Esophagus squamous epithelium (tissue), 5 donors: ENCODE measurements around the gene CFAP70. TPM values are rescaled to one million over a fixed set of nuclear protein-coding genes. Genes with fewer than 3 reads are reported as not detected.
A peak's percentile ranks its signal among the peaks of the same experiment; 100 is the strongest.

ENCODE experiments used
- DNase-seq: peaks from one replicate; lab custom pipeline; 2025; lab: John Stamatoyannopoulos, UW
- H3K27ac ChIP-seq, 4 donors: fragments of 200-600 bp; sonication (generic); one replicate each; pipeline ENCODE4 v1.5.1; 2016 to 2019; ENCODE audit warnings: mild to moderate bottlenecking in 1 of 4
- H3K27me3 ChIP-seq, 4 donors: fragments of 200-600 bp; sonication (generic); 1 replicate in 3 of 4; 2 replicates in 1 of 4; pipeline versions ENCODE4 v1.5.1 to v1.6.0; 2017 to 2021; ENCODE audit warnings: antibody characterized with exemption in 1 of 4
- H3K36me3 ChIP-seq, 3 donors: fragments of 200-600 bp; sonication (generic); one replicate each; pipeline ENCODE4 v1.5.1; 2016 to 2019
- H3K4me1 ChIP-seq, 3 donors: fragments of 200-600 bp; sonication (generic); one replicate each; pipeline ENCODE4 v1.5.1; 2017 to 2019
- H3K4me3 ChIP-seq, 4 donors: fragments of 200-600 bp; sonication (generic); 1 replicate in 3 of 4; 2 replicates in 1 of 4; pipeline ENCODE4 v1.5.1; 2016 to 2019; ENCODE audit warnings: mild to moderate bottlenecking in 2 of 4, moderate library complexity in 1 of 4
- H3K9me3 ChIP-seq, 3 donors: fragments of 200-600 bp; sonication (generic); one replicate each; pipeline ENCODE4 v1.5.1; 2016 to 2019
- POLR2A ChIP-seq, 4 donors: fragments of 450-650 bp; IDR thresholded peaks; one replicate each; pipeline ENCODE4 v1.6.1; 2017; ENCODE audit warnings: antibody characterized with exemption in 4 of 4, mild to moderate bottlenecking in 4 of 4, moderate library complexity in 3 of 4
- WGBS, 2 donors: methylation state at CpG; one replicate each; pipeline ENCODE4 v1.1.5; 2018; 5-methylcytosine and 5-hydroxymethylcytosine counted together
- intact Hi-C: fragments of 100-400 bp; cut with DNase I; formaldehyde crosslinking; loops from one replicate; pipeline ENCODE4 v1.15.0; 2022
- total RNA-seq, 4 donors: library from RNA; depleted of rRNA; stranded (reverse); fragments of >200 nt; gene quantifications; one replicate each; pipeline ENCODE4 v1.1.0, GENCODE V29; 2016
- TF ChIP-seq, protein P1 (sequence below), 6 experiments: fragments of 450-650 bp in 4 of 6; fragments of 200-600 bp in 2 of 6; sonication (generic) in 2 of 6; IDR thresholded peaks; one replicate each; pipeline ENCODE4 v1.5.1; 2016 to 2019; ENCODE audit warnings: antibody characterized with exemption in 6 of 6, mild to moderate bottlenecking in 4 of 6, moderate library complexity in 4 of 6
- donor health status: DM: yes; HTN: yes; CAD: no.

CFAP70 gene
- total RNA-seq, 4 donors from 2014 or later, result 0.22 to 2.5 (median 0.66) TPM

DNA sequence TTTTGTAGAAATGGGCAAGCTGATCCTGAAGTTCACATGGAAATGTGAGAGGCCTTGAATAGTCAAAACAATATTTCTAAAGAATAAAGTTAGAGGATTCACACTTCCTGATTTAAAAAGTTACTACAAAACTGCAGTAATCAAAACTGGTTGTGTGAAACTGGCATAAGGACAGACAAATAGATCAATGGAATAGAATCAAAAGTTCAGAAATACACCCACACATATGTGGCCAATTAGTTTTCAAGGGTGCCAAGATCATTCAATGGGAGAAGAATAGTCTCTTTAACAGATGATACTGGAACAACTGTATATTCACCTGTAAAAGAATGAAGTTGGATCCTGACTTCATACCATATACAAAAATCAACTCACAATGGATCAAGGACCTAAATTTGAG lies 139.3 kb downstream of the CFAP70 start:
- Histone ChIP-seq H3K36me3 (peaks cover 0 to 54% (median 13%) of the 10 kb centered on the region in 3 donors), H3K27ac (no peak overlapping the region), H3K4me3 (no peak overlapping the region), H3K27me3 (no peaks in the 10 kb centered on the region), H3K9me3 (no peaks in the 10 kb centered on the region), H3K4me1 (no peaks in the 10 kb centered on the region)
- no peak for TF ChIP-seq POLR2A (IDR thresholded peaks at IDR 0.05)
- TF ChIP-seq, protein P1, sequence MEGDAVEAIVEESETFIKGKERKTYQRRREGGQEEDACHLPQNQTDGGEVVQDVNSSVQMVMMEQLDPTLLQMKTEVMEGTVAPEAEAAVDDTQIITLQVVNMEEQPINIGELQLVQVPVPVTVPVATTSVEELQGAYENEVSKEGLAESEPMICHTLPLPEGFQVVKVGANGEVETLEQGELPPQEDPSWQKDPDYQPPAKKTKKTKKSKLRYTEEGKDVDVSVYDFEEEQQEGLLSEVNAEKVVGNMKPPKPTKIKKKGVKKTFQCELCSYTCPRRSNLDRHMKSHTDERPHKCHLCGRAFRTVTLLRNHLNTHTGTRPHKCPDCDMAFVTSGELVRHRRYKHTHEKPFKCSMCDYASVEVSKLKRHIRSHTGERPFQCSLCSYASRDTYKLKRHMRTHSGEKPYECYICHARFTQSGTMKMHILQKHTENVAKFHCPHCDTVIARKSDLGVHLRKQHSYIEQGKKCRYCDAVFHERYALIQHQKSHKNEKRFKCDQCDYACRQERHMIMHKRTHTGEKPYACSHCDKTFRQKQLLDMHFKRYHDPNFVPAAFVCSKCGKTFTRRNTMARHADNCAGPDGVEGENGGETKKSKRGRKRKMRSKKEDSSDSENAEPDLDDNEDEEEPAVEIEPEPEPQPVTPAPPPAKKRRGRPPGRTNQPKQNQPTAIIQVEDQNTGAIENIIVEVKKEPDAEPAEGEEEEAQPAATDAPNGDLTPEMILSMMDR (IDR thresholded peaks at IDR 0.05), result no peak
- no peak for DNase-seq
- intact Hi-C loops, result no loop called here

DNA sequence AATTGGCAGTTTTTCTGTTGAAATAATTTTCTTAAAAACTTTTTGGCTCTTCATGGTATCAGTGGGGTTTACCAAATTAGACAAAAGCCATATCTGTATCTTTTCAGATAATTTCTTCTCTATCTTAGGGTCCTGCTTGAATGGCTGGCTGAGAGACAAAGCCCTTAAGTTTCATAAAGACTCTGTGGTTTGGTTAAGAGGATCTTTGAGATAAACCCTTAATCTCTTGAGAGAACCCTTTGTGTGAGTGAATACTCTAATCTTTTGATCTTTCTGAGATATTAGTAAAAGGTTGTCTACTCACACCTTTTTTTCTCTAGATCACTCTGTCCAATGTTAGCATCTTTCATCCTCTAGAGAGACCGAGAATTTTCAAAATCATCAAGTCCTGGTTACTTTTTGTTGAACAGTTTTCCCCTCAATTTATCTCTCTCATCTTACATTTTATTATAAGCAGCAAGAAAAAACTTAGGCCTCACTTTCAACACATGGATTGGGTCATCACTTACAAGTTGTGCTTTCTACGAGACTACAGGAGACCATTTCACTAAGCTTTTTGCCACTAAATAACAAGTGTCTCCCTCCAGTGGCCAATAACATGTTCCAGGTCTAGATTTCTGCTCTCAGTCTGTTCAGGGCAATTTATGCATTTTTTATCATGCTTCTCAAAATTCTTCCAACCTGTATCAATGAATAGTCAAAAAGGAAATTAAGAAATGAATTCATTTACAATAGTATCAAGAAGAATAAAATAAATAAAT lies 140.1 kb downstream of the CFAP70 start:
- no peak for DNase-seq

DNA sequence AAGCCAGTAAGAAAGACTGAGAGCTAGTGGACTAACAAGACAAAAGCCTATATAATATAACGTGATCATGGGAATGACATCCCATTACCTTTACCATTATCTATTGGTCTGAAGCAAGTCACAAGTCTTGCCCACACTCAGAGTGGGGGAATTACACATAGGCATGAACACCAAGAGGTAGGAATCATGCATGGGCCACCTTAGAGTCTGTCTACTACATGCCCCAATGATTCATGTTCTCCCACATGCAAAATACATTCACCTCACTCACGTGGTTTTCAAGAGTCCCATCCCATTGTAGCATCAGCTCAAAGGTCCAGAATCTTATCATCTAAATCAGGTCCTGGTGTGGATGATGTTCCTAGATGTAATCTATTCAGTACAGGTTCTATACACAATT lies 141.0 kb downstream of the CFAP70 start:
- DNase-seq, result no peak
- no peaks in the 10 kb centered on the region for H3K9me3 ChIP-seq
- H3K4me3 ChIP-seq, result no peak overlapping the region
- H3K4me1 ChIP-seq, result no peaks in the 10 kb centered on the region
- WGBS, 2 donors, result 80 to 89% methylated on average over 2 of the region's 2 CpGs
- TF ChIP-seq, protein P1 (IDR thresholded peaks at IDR 0.05), result no peak
- TF ChIP-seq POLR2A (IDR thresholded peaks at IDR 0.05), result no peak
- H3K27me3 ChIP-seq, result no peaks in the 10 kb centered on the region
- no peak overlapping the region for H3K27ac ChIP-seq
- intact Hi-C loops, result no loop called here
- peaks cover 0 to 56% (median 13%) of the 10 kb centered on the region in 3 donors for H3K36me3 ChIP-seq

More for the DNA sequence above, 140.1 kb downstream of the CFAP70 start:
- no peak overlapping the region for H3K4me3 ChIP-seq
- 90% methylated on average over 2 of the region's 2 CpGs for WGBS, 2 donors
- intact Hi-C loops, result no loop called here
- no peaks in the 10 kb centered on the region for H3K27me3 ChIP-seq
- H3K27ac ChIP-seq, result no peak overlapping the region
- no peaks in the 10 kb centered on the region for H3K4me1 ChIP-seq
- H3K9me3 ChIP-seq, result no peaks in the 10 kb centered on the region
- no peak for TF ChIP-seq POLR2A (IDR thresholded peaks at IDR 0.05)
- TF ChIP-seq, protein P1 (IDR thresholded peaks at IDR 0.05), result peak in 2 of 6 experiments; percentile 8 to 31
- H3K36me3 ChIP-seq, result peaks cover 0 to 56% (median 13%) of the 10 kb centered on the region in 3 donors

DNA sequence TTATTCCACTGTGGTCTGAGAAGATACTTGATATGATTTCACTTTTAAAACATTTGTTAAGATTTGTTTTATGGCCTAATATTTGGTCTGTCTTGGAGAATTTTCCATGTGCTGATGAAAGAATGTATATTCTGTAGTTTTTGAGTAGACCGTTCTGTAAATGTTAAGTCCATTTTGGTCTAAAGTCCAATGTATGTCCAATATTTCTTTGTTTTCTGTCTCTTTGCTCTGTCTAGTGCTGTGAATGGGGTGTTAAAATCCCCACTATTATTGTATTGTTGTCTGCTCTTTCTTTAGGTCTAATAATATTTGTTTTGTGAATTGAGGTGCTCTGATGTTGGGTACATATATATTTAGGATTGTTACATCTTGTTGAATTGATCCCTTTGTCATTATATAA lies 142.9 kb downstream of the CFAP70 start:
- DNase-seq, result no peak
- no peak for TF ChIP-seq POLR2A (IDR thresholded peaks at IDR 0.05)
- TF ChIP-seq, protein P1 (IDR thresholded peaks at IDR 0.05), result no peak
- Histone ChIP-seq H3K27ac (no peak overlapping the region), H3K4me1 (no peaks in the 10 kb centered on the region), H3K36me3 (peaks cover 0 to 66% (median 16%) of the 10 kb centered on the region in 3 donors), H3K9me3 (no peaks in the 10 kb centered on the region), H3K4me3 (no peak overlapping the region), H3K27me3 (no peaks in the 10 kb centered on the region)
- intact Hi-C loops, result no loop called here
- 93 to 96% methylated on average over 1 of the region's 1 CpG for WGBS, 2 donors

GRCh38 chr10:73211106-73211811 lies 147.4 kb downstream of the CFAP70 start:
- no peaks in the 10 kb centered on the region for H3K4me1 ChIP-seq
- intact Hi-C loops, result no loop called here
- DNase-seq, result no peak
- H3K9me3 ChIP-seq, result no peaks in the 10 kb centered on the region
- no peaks in the 10 kb centered on the region for H3K27me3 ChIP-seq
- H3K36me3 ChIP-seq, result peaks cover 0 to 60% (median 8%) of the 10 kb centered on the region in 3 donors
- no peak overlapping the region for H3K27ac ChIP-seq
- no peak for TF ChIP-seq POLR2A (IDR thresholded peaks at IDR 0.05)
- TF ChIP-seq, protein P1 (IDR thresholded peaks at IDR 0.05), result no peak
- no peak overlapping the region for H3K4me3 ChIP-seq
- 90 to 91% methylated on average over 4 of the region's 4 CpGs for WGBS, 2 donors
